ENCODE results near the gene ELFN1. TPM values are rescaled to one million over a fixed set of nuclear protein-coding genes. Genes with fewer than 3 reads are reported as not detected.

ELFN1 gene
- total RNA-seq, 4 donors from 2014 or later, result 0.38 to 3.3 (median 0.48) TPM

- no peaks in the 10 kb centered on the region for H3K9me3 ChIP-seq
- DNase-seq, result no peak
- H3K36me3 ChIP-seq, result no peaks in the 10 kb centered on the region
- no peak overlapping the region for H3K27ac ChIP-seq
- H3K27me3 ChIP-seq, result peaks cover 0 to 59% (median 0%) of the 10 kb centered on the region in 4 donors
- intact Hi-C loops (cut with DNase I), result no loop called here
- no peak overlapping the region for H3K4me3 ChIP-seq
- 76 to 79% methylated on average over 5 to 22 of the region's 27 CpGs for whole genome bisulfite sequencing, 2 donors
- peaks cover 0 to 17% (median 5%) of the 10 kb centered on the region in 3 donors for H3K4me1 ChIP-seq
- TF ChIP-seq POLR2A (IDR thresholded peaks at IDR 0.05), result no peak
- TF ChIP-seq CTCF (IDR thresholded peaks at IDR 0.05), result no peak
Observed at GRCh38 chr7:1692515-1693418, 22.7 kb downstream of the ELFN1 start.

GRCh38 chr7:1693419-1693990 is 23.4 kb downstream of the ELFN1 start:
- no peak overlapping the region for H3K4me3 ChIP-seq
- H3K4me1 ChIP-seq, result peaks cover 0 to 17% (median 5%) of the 10 kb centered on the region in 3 donors
- no peak for DNase-seq
- H3K9me3 ChIP-seq, result no peaks in the 10 kb centered on the region
- WGBS, 2 donors, result 80 to 83% methylated on average over 6 to 9 of the region's 25 CpGs
- H3K27ac ChIP-seq, result no peak overlapping the region
- intact Hi-C loops (cut with DNase I), result no loop called here
- H3K36me3 ChIP-seq, result no peaks in the 10 kb centered on the region
- H3K27me3 ChIP-seq, result peaks cover 0 to 59% (median 0%) of the 10 kb centered on the region in 4 donors
- TF ChIP-seq POLR2A (IDR thresholded peaks at IDR 0.05) (no peak), CTCF (IDR thresholded peaks at IDR 0.05) (no peak)

DNA sequence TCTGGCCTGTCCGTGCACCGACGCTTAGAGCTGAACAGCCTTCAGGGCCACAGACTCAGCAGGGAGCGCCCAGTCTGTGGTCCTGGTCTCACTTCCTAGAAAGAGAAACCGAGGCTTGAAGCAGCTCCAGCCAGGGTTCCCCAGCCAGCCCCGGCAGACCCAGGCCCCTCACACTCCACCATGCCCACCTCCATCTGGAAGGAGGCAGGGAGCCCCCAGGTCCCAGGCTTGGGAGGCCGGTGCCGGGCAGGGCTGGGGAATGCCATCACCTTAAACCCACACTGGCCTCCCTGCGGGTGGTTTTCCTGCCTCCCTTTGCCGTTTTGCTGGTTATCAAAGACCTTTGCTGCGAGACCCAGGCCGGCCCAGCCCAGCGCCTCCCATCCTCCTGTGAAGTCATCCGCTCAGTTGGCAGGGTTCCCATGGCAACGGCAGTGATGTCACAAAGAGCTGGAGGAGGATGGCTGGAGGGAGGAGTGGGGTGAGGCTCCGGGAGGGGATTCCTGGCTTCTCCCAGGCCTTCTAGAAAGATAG is 24.0 kb downstream of the ELFN1 start:
- no peak overlapping the region for H3K4me3 ChIP-seq
- H3K27ac ChIP-seq, result no peak overlapping the region
- H3K36me3 ChIP-seq, result no peaks in the 10 kb centered on the region
- peaks cover 0 to 59% (median 0%) of the 10 kb centered on the region in 4 donors for H3K27me3 ChIP-seq
- no peaks in the 10 kb centered on the region for H3K9me3 ChIP-seq
- 0 to 67% methylated on average over 1 to 10 of the region's 16 CpGs for whole genome bisulfite sequencing, 2 donors
- TF ChIP-seq POLR2A (IDR thresholded peaks at IDR 0.05) (no peak), CTCF (IDR thresholded peaks at IDR 0.05) (no peak)
- intact Hi-C loops (cut with DNase I), result no loop called here
- peaks cover 0 to 17% (median 5%) of the 10 kb centered on the region in 3 donors for H3K4me1 ChIP-seq
- DNase-seq, result no peak

DNA sequence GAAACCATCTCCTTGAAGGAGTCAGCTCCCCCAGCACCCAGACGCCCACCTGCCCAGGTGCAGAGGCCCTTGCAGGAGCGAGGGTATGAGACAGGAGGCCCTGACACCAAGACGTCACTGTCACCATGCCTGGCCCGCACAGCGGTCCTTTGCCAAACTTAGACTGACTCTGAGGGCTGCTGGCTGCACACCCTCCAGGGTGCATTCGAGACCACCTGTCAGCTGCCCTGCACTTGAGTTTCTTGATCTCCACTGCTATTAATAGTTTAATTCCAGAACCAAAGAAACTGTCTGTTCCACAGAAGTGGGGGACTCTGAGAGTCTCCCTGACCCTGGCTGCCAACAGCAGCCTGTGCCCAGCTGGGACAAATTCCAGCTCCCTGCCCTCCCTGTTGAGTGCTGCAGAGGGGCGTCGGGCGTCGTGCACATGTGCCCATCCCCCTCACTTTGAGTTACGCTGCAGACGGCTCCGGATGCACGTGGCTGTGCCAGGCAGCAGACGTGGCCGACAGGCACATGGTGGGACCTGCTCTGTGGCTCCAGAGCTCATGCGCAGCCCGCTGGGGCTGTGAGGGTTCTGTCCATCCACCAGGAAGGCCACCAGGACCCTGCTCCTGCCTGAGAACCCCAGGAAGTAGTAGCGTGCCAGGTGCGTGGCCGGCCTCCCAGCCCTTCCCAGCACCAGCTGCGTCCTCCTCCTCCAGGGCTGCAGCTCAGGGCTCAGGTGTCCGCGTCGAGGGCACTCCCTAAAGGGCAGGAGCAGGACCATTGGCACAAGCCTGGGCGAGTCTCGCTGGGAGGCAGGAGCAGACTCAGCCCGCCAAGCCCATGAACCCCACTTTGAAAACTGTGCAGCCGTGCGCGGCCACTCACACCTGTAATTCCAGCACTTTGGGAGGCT is 24.8 kb downstream of the ELFN1 start:
- H3K36me3 ChIP-seq, result no peaks in the 10 kb centered on the region
- peaks cover 0 to 53% (median 0%) of the 10 kb centered on the region in 4 donors for H3K27me3 ChIP-seq
- H3K4me3 ChIP-seq, result no peak overlapping the region
- no peak for DNase-seq
- TF ChIP-seq POLR2A (IDR thresholded peaks at IDR 0.05), result no peak
- no peak for TF ChIP-seq CTCF (IDR thresholded peaks at IDR 0.05)
- peaks cover 0 to 17% (median 5%) of the 10 kb centered on the region in 3 donors for H3K4me1 ChIP-seq
- intact Hi-C loops (cut with DNase I), result no loop called here
- H3K27ac ChIP-seq, result no peak overlapping the region
- no peaks in the 10 kb centered on the region for H3K9me3 ChIP-seq
- 77 to 85% methylated on average over 4 to 9 of the region's 31 CpGs for WGBS, 2 donors

Measured in esophagus squamous epithelium (tissue), 5 donors.